Stimulated activated CD4-positive, alpha-beta T cell treated with anti-CD3 and anti-CD28 coated beads, Interleukin-15, amount 100 ng/mL, for 48 hours (primary cell): ENCODE data around the gene FZD2.

ENCODE experiments used
- DNase-seq, 2 donors: peaks; one replicate each; pipeline ENCODE4 v3.0.0-alpha.2; 2020; ENCODE audit warnings: low read depth in 2 of 2

The FZD2 gene

DNA sequence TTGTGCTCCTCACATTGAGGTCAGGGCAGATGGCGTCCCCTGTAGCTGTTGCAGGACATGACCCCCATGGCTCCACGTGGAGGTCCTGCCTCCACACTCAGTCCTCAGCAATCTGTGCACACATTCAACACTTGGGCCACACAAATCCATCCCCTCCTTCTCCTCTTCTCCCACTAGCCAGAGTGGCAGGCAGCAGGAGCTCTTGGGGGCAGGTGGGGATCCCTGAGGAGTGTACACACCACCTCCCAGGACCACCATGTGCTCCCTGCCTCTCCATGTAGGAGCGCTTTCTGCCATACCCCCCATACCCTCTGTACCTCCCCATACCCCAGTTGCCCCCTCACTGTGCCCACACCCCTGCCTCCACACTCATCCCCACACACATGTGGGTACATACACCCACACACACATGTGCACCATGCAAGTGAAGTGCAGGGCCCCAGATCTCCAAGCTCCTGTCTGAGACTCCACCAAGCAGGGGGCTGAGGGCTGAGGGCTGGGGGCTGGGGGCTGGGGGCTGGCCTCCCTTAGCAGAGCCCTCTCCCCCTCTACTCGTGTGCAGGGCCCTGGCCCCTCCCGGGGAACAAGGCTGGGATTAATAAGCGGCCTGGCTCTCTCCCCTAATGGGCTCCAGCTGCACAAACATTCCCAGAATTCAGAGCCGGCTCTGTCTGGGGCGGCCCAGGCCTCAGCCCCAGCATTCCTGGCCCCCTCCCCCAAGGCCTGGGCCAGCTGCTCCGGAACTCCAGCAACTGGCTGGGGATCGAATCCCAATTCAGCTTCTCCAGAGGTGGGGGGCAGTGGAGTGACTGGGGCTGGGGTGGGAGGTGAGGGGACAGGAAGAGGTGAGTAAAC is 50.8 kb downstream of the FZD2 start:
- no peak for DNase-seq

DNA sequence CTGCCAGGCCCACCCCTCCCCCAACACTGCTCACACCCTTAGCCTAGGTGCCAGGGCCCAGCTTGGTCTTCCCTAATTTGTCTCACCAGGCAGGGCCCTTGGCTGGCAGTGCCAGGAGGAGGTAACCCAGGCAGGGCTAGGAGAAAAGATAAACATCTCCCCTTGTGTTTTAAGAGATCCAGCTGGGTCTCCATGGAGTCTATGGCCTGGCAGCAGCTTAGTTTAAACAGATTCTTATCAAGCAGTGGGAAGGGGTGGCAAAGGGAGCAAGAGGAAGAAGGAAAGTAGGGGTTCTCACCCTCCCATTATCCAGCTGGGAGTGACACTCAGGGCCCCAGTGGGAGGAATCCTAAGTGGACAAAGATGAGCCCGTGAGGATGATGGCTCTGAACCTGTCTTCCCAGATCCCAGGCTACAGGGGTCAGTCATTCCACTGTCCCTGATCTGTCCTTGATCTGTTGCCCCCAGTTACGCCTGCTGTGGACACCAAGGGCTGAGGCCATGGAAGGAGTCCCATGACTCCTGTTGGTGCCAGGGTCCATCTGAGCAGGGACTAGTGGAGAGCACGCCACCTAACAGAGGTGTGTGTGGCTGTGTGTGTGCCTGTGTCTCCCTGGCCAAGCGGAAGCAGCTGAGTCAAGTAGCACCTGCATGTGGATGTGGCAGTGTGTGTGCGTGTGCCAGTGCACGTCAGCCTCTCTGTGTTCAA is 51.6 kb downstream of the FZD2 start:
- DNase-seq, result no peak

DNA sequence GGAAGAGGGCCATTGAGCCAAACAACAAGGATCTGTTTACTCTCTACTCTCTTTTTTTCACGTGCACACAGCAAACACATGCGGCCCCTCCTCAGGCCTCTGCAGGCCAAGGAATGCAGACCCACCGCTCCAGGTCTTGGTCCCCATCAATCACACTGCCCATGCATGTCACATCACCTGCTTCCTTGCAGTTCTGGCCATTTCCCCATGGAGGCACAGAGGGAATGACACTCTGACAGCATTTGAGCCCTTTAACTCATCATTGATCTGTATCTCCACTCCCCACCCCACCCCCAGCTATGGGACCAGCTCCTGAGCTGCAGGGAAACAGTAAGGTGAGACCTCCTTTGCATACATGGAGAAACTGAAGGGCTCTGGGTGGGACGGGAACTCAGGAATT is 53.0 kb downstream of the FZD2 start:
- no peak for DNase-seq
